Spleen (tissue), 11 donors: ENCODE data around the gene CLSTN3. TPM values are rescaled to one million over a fixed set of nuclear protein-coding genes. Genes with fewer than 3 reads are reported as not detected.

ENCODE experiments used
- DNase-seq: peaks from one replicate; pipeline ENCODE4 v3.0.0-alpha.2; 2020
- H3K27ac ChIP-seq, 8 donors: fragments of 200-600 bp; sonication (generic) in 7 of 8; 1 replicate in 4 of 8; 2 replicates in 4 of 8; pipeline versions ENCODE4 v1.5.0 to v1.8.0; 2016 to 2021; ENCODE audit warnings: inconsistent platforms in 4 of 8, mild to moderate bottlenecking in 4 of 8, moderate library complexity in 1 of 8
- H3K27me3 ChIP-seq, 7 donors: fragments of 200-600 bp; sonication (generic) in 6 of 7; replicated peaks in 1 of 7; 1 replicate in 4 of 7; 2 replicates in 3 of 7; pipeline versions ENCODE4 v1.5.0 to v1.8.0; 2016 to 2021; ENCODE audit warnings: inconsistent platforms in 3 of 7, mild to moderate bottlenecking in 1 of 7
- H3K36me3 ChIP-seq, 6 donors: fragments of 200-600 bp; sonication (generic) in 5 of 6; 1 replicate in 4 of 6; 2 replicates in 2 of 6; pipeline versions ENCODE4 v1.5.0 to v1.8.0; 2016 to 2021; ENCODE audit warnings: inconsistent platforms in 2 of 6
- H3K4me1 ChIP-seq, 6 donors: fragments of 200-600 bp; sonication (generic) in 5 of 6; 1 replicate in 3 of 6; 2 replicates in 3 of 6; pipeline versions ENCODE4 v1.5.0 to v1.8.0; 2016 to 2021; ENCODE audit warnings: inconsistent platforms in 3 of 6
- H3K4me3 ChIP-seq, 8 donors: fragments of 200-600 bp; sonication (generic) in 7 of 8; 1 replicate in 4 of 8; 2 replicates in 4 of 8; pipeline versions ENCODE4 v1.5.0 to v1.8.0; 2016 to 2021; ENCODE audit warnings: inconsistent platforms in 4 of 8, mild to moderate bottlenecking in 4 of 8, moderate library complexity in 2 of 8
- H3K9me3 ChIP-seq, 8 donors: fragments of 200-600 bp; sonication (generic) in 7 of 8; 1 replicate in 4 of 8; 2 replicates in 4 of 8; pipeline versions ENCODE4 v1.5.0 to v1.8.0; 2016 to 2021; ENCODE audit warnings: inconsistent platforms in 4 of 8
- POLR2A ChIP-seq, 3 donors: fragments of 450-650 bp; IDR thresholded peaks; one replicate each; pipeline ENCODE4 v1.5.1; 2017; ENCODE audit warnings: antibody characterized with exemption in 3 of 3, mild to moderate bottlenecking in 1 of 3
- POLR2AphosphoS5 ChIP-seq, 3 donors: sonication (generic); formaldehyde crosslinking; IDR thresholded peaks; one replicate each; pipeline ENCODE4 v1.5.1; 2017; ENCODE audit warnings: antibody characterized with exemption in 3 of 3
- WGBS, 5 donors: extraction: QIAGEN DNeasy Blood & Tissue Kit in 3 of 5; methylation state at CpG; one replicate each; pipeline versions ENCODE4 v1.1.5 to v1.1.7; 2013 to 2018; 5-methylcytosine and 5-hydroxymethylcytosine counted together
- intact Hi-C: fragments of 100-400 bp; cut with DNase I; formaldehyde crosslinking; loops from one replicate; pipeline ENCODE4 v1.15.0; 2023; ENCODE audit warnings: low total_unique reads
- polyA plus RNA-seq, 3 donors: library from polyadenylated mRNA; stranded (reverse); fragments of 200-250 nt; gene quantifications; one replicate each; pipeline ENCODE4 v1.2.1, GENCODE V29; 2013
- total RNA-seq, 7 donors: library from RNA; depleted of rRNA in 3 of 7; stranded (reverse); fragments of >200 nt in 3 of 7; fragmentation: NEBNext Ultra II Directional in 4 of 7; extraction: Animal tissue kit (Norgen Biotek cat#: 25700) in 4 of 7; gene quantifications; one replicate each; pipeline versions ENCODE4 v1.1.0 to v1.2.1, GENCODE V29; 2016 to 2021
- TF ChIP-seq, protein P1 (sequence below), 11 experiments: fragments of 200-600 bp in 7 of 11; fragments of 450-650 bp in 4 of 11; sonication (generic) in 4 of 11; IDR thresholded peaks in 8 of 11; conservative IDR thresholded peaks in 3 of 11; 1 replicate in 7 of 11; 2 replicates in 4 of 11; pipeline versions ENCODE4 v1.4.0 to v1.8.0; 2016 to 2021; ENCODE audit warnings: antibody characterized with exemption in 11 of 11, inconsistent platforms in 4 of 11, mild to moderate bottlenecking in 1 of 11
- donor health status: healthy with polysubstance abuse.
- donor health status: DM: no; HTN: no; CAD: no; lungs with moderate emphysema.
- donor health status: DM: no; HTN: no; CAD: no.
- donor health status: Bipolar disorder and iron deficiency.
- donor health status: healthy.
- donor health status: DM: no; HTN: no; CAD: no.
- donor health status: DM: yes; HTN: yes; CAD: no.

CLSTN3 gene
- total and polyA plus RNA-seq, 10 donors = 15.0 to 131 (median 67.7) TPM

DNA sequence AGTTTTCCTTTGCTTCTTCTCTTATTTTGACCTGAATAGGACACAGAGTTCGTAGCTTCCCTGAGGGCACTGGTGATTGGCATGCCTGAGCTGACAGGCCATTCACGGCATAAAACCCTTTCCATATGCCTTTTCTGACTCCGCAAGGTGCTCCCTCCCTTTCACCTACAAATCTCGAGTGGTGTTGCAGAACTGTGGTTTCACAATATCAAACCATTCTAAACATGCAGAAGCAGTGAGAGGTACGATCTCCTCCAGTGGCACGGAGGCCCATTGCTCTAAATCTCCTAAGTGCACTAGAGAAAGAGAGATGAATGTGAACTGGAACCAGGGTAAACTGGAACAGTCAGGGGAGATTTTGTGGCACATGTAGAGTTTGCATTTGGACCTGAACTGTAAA lies 23.9 kb downstream of the CLSTN3 start:
- Histone ChIP-seq H3K27me3 (no peaks in the 10 kb centered on the region), H3K4me3 (no peak overlapping the region), H3K27ac (no peak overlapping the region), H3K9me3 (no peaks in the 10 kb centered on the region), H3K4me1 (peaks cover 0 to 9% (median 0%) of the 10 kb centered on the region in 6 donors), H3K36me3 (peaks cover 0 to 100% (median 80%) of the 10 kb centered on the region in 6 donors)
- intact Hi-C loops = no loop called here
- DNase-seq = no peak
- 86 to 95% (median 90%) methylated on average over 6 of the region's 6 CpGs for WGBS, 5 donors
- TF ChIP-seq, protein P1, sequence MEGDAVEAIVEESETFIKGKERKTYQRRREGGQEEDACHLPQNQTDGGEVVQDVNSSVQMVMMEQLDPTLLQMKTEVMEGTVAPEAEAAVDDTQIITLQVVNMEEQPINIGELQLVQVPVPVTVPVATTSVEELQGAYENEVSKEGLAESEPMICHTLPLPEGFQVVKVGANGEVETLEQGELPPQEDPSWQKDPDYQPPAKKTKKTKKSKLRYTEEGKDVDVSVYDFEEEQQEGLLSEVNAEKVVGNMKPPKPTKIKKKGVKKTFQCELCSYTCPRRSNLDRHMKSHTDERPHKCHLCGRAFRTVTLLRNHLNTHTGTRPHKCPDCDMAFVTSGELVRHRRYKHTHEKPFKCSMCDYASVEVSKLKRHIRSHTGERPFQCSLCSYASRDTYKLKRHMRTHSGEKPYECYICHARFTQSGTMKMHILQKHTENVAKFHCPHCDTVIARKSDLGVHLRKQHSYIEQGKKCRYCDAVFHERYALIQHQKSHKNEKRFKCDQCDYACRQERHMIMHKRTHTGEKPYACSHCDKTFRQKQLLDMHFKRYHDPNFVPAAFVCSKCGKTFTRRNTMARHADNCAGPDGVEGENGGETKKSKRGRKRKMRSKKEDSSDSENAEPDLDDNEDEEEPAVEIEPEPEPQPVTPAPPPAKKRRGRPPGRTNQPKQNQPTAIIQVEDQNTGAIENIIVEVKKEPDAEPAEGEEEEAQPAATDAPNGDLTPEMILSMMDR (IDR thresholded peaks at IDR 0.05 in 8 of 11, conservative IDR thresholded peaks at IDR 0.05 in 3 of 11) = no peak
- no peak for TF ChIP-seq POLR2AphosphoS5 (IDR thresholded peaks at IDR 0.05)
- no peak for TF ChIP-seq POLR2A (IDR thresholded peaks at IDR 0.05)

- H3K27me3 ChIP-seq = no peaks in the 10 kb centered on the region
- H3K4me3 ChIP-seq = no peak overlapping the region
- H3K27ac ChIP-seq = no peak overlapping the region
- H3K4me1 ChIP-seq = peaks cover 0 to 8% (median 0%) of the 10 kb centered on the region in 6 donors
- peaks cover 0 to 94% (median 70%) of the 10 kb centered on the region in 6 donors for H3K36me3 ChIP-seq
- intact Hi-C loops = no loop called here
- DNase-seq = no peak
- 87 to 94% (median 89%) methylated on average over 12 of the region's 12 CpGs for WGBS, 5 donors
- TF ChIP-seq POLR2AphosphoS5 (IDR thresholded peaks at IDR 0.05) (no peak), POLR2A (IDR thresholded peaks at IDR 0.05) (no peak)
- TF ChIP-seq, protein P1 (IDR thresholded peaks at IDR 0.05 in 8 of 11, conservative IDR thresholded peaks at IDR 0.05 in 3 of 11) = no peak
- H3K9me3 ChIP-seq = no peaks in the 10 kb centered on the region
Observed at GRCh38 chr12:7154901-7155470, 24.8 kb downstream of the CLSTN3 start.

DNA sequence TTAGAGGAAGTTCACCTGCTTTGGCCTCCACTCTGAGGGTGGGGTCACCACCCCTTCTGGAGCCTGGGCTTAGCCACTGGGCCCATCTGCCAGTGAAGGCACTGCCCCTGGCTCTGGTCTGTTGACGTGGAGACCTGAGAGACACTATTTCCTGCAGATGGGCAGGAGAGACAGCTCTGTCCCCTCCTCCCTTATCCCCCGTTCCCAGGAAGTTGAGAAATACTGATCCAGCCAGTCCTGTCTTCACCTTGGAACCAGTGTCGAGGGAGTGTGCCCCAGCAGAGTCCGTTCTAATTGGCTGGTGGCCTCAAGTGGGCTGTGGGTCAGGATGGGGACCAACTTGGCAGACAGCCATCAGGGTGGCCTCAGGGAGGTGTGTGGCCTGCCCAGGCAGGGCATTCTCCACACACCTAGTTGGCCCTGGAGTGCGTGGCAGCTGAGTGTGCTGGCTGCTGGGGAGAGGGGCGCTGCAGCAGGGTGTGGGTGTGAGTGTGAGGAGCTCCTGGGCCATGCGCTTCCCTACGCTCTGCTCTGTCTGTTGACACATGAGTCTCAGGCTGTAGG lies 25.4 kb downstream of the CLSTN3 start:
- TF ChIP-seq POLR2AphosphoS5 (IDR thresholded peaks at IDR 0.05) (peak in 1 of 3 donors; percentile 24), POLR2A (IDR thresholded peaks at IDR 0.05) (no peak)
- Histone ChIP-seq H3K4me3 (no peak overlapping the region), H3K27me3 (no peaks in the 10 kb centered on the region), H3K9me3 (no peaks in the 10 kb centered on the region), H3K36me3 (peaks cover 0 to 88% (median 64%) of the 10 kb centered on the region in 6 donors), H3K27ac (no peak overlapping the region), H3K4me1 (peaks cover 0 to 2% (median 0%) of the 10 kb centered on the region in 6 donors)
- WGBS, 5 donors = 79 to 94% (median 90%) methylated on average over 6 to 8 of the region's 8 CpGs
- intact Hi-C loops = no loop called here
- peak; percentile 53 for DNase-seq

DNA sequence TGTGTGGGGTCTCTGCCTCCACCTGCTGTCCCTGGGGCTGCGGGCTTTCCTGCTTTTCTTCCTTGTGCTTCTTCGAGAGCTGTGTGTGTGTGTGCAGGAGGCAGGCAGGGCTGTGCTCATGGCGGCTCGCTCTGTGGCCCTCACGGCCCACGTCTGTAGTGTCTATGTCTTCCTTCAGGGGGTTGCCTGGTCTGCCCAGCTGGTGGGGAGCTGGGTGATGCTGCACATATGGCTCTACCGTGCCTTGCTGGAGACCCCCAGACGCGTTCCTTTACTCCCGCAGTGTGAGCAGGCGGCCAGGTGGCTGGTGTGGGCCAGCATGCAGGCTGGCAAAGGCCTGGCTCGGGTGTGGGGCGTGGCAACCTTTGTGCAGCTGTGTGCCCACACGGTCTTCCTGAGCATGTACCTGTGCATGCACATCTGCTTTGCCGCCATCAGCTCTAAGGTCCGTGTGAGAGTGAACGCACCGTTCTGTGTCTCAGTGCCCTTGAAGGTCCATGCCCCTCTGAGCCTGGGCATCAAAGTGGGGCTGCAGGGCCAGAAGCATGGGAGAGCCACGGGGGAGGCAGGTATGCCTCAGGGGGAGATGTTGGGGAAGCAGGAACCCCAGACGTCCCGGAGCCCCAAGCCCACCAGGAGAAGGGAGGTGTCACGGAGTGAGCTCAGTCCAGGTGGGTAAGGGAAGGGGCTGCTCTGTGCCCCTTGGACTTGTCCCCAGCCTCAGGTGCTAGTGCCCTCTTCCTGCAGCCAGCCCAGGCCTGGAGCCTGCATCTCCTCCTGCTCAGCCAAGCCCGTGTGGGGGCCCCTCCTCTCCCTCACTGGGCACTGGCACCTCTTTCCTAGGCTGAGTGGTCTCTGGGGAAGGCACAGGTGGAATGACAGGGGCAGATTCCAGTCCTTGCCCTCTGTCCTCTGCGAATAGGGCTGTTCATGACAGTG lies 26.4 kb downstream of the CLSTN3 start:
- Histone ChIP-seq H3K27me3 (no peaks in the 10 kb centered on the region), H3K36me3 (peaks cover 0 to 78% (median 55%) of the 10 kb centered on the region in 6 donors), H3K27ac (no peak overlapping the region), H3K4me3 (no peak overlapping the region), H3K9me3 (no peaks in the 10 kb centered on the region), H3K4me1 (no peaks in the 10 kb centered on the region)
- intact Hi-C loops = no loop called here
- peak; percentile 53 for DNase-seq
- TF ChIP-seq POLR2A (IDR thresholded peaks at IDR 0.05) (no peak), POLR2AphosphoS5 (IDR thresholded peaks at IDR 0.05) (no peak)
- TF ChIP-seq, protein P1 (IDR thresholded peaks at IDR 0.05 in 8 of 11, conservative IDR thresholded peaks at IDR 0.05 in 3 of 11) = no peak
- 90 to 95% (median 91%) methylated on average over 17 to 24 of the region's 24 CpGs for WGBS, 5 donors
